OCI-LY7 (cell line): ENCODE measurements around the gene THSD7A. TPM values are rescaled to one million over a fixed set of nuclear protein-coding genes. Genes with fewer than 3 reads are reported as not detected.

ENCODE experiments used
- BruUV-seq: library from RNA; stranded (reverse); fragments of 400-500 nt; replicated peaks from 2 replicates; lab custom pipeline; 2021; lab: Mats Ljungman, UMichigan
- CTCF ChIA-PET: fragments of 300-600 bp; sonication (Branson Sonifier 250); formaldehyde crosslinking; loops from one replicate; lab custom pipeline; 2022; ENCODE audit warnings: antibody characterized with exemption; ENCODE audit not compliant: unreplicated experiment; lab: Charles Lee
- POLR2A ChIA-PET: fragments of 300-600 bp; sonication (Branson Sonifier 250); formaldehyde crosslinking; loops from one replicate; lab custom pipeline; 2022; ENCODE audit warnings: antibody characterized with exemption; lab: Charles Lee
- DNase-seq: peaks from one replicate; pipeline ENCODE4 v3.0.0-alpha.2; 2015; ENCODE audit warnings: low spot score
- H2AFZ ChIP-seq: fragments of 200-600 bp; sonication (generic), shearing (Covaris generic); 2 replicates; pipeline ENCODE4 v1.6.1; 2014; ENCODE audit warnings: mild to moderate bottlenecking, antibody characterized with exemption, low read length, moderate library complexity
- H3K27ac ChIP-seq: fragments of 200-600 bp; sonication (generic); 2 replicates; pipeline ENCODE4 v1.5.1; 2014; ENCODE audit warnings: mixed run types, low read depth, mild to moderate bottlenecking, moderate library complexity, low read length, inconsistent platforms; ENCODE audit not compliant: poor library complexity, severe bottlenecking
- H3K36me3 ChIP-seq: fragments of 200-600 bp; sonication (generic); 2 replicates; pipeline ENCODE4 v1.6.1; 2014; ENCODE audit warnings: mild to moderate bottlenecking, antibody characterized with exemption, low read length, moderate library complexity, mixed read lengths; ENCODE audit not compliant: insufficient read depth
- H3K4me1 ChIP-seq: fragments of 200-600 bp; sonication (generic); 2 replicates; pipeline ENCODE4 v1.5.1; 2014; ENCODE audit warnings: mild to moderate bottlenecking, low read length; ENCODE audit not compliant: insufficient read depth, poor library complexity, severe bottlenecking
- H3K4me2 ChIP-seq: fragments of 200-600 bp; sonication (generic); 2 replicates; pipeline ENCODE4 v1.6.1; 2014; ENCODE audit warnings: mild to moderate bottlenecking, low read length
- H3K4me3 ChIP-seq: fragments of 200-600 bp; sonication (generic); 2 replicates; pipeline ENCODE4 v1.5.1; 2014; ENCODE audit warnings: mild to moderate bottlenecking, low read depth, low read length; ENCODE audit not compliant: poor library complexity, severe bottlenecking
- H3K79me2 ChIP-seq: fragments of 200-600 bp; sonication (generic); 2 replicates; pipeline ENCODE4 v1.6.1; 2016; ENCODE audit warnings: low read depth, mild to moderate bottlenecking, low read length, moderate library complexity, mixed read lengths; ENCODE audit not compliant: insufficient read depth
- H3K9me2 ChIP-seq: fragments of 200-600 bp; sonication (generic); 2 replicates; pipeline ENCODE4 v1.6.1; 2016; ENCODE audit warnings: mild to moderate bottlenecking, low read length, mixed read lengths; ENCODE audit not compliant: insufficient read depth
- H3K9me3 ChIP-seq: fragments of 200-600 bp; sonication (generic); 2 replicates; pipeline ENCODE4 v1.6.1; 2014; ENCODE audit warnings: mild to moderate bottlenecking, mixed run types, low read length, mixed read lengths
- H4K20me1 ChIP-seq: fragments of 200-600 bp; sonication (generic); 2 replicates; pipeline ENCODE4 v1.6.1; 2014; ENCODE audit warnings: mild to moderate bottlenecking, antibody characterized with exemption, low read length, moderate library complexity, mixed read lengths; ENCODE audit not compliant: insufficient read depth
- CTCF ChIP-seq: fragments of 200-600 bp; sonication (generic); conservative IDR thresholded peaks from 2 replicates; pipeline ENCODE4 v1.5.1; 2014; ENCODE audit warnings: mild to moderate bottlenecking, antibody characterized with exemption, low read length, moderate library complexity, mixed read lengths
- EZH2phosphoT487 ChIP-seq: fragments of 200-600 bp; sonication (generic); IDR thresholded peaks from 2 replicates; pipeline ENCODE4 v1.6.1; 2018; ENCODE audit warnings: low read depth, borderline replicate concordance, mild to moderate bottlenecking, mixed run types, antibody characterized with exemption, low read length, moderate library complexity, mixed read lengths
- intact Hi-C: fragments of 100-400 bp; cut with micrococcal nuclease; formaldehyde crosslinking; loops from one replicate; pipeline ENCODE4 v1.10.0; 2022; ENCODE audit not compliant: unreplicated experiment
- total RNA-seq, 2 experiments: library from RNA; depleted of rRNA in 1 of 2; stranded (reverse); fragments of >200 nt in 1 of 2; shearing (Covaris generic) in 1 of 2; gene quantifications; 2 replicates each; pipeline ENCODE4 v1.2.3, GENCODE V29; 2014 to 2022

The THSD7A gene
- total RNA-seq, 2 experiments from 2014 or later = 0.13 TPM; not detected in 1

GRCh38 chr7:11492307-11492706 lies 339.7 kb downstream of the THSD7A start:
- BruUV-seq = no TSS peak
- H4K20me1 ChIP-seq = no peaks in the 10 kb centered on the region
- H3K36me3 ChIP-seq = no peaks in the 10 kb centered on the region
- intact Hi-C loops = no loop called here
- H3K4me2 ChIP-seq = no peak overlapping the region
- ChIA-PET CTCF (no interaction called here), POLR2A (interaction anchor here (1.0 kb wide), 1 partner anchor 11 kb away, joined by 3 read pairs; no protein-coding TSS in a partner anchor)
- no peaks in the 10 kb centered on the region for H3K79me2 ChIP-seq
- H3K4me1 ChIP-seq = no peaks in the 10 kb centered on the region
- no peaks in the 10 kb centered on the region for H3K9me2 ChIP-seq
- no peak for DNase-seq
- no peak overlapping the region for H3K4me3 ChIP-seq
- no peak overlapping the region for H3K27ac ChIP-seq
- no peaks in the 10 kb centered on the region for H3K9me3 ChIP-seq
- no peak overlapping the region for H2AFZ ChIP-seq
- no peak for TF ChIP-seq CTCF
- no peak for TF ChIP-seq EZH2phosphoT487

GRCh38 chr7:11491811-11492210 lies 340.2 kb downstream of the THSD7A start:
- intact Hi-C loops = no loop called here
- H3K79me2 ChIP-seq = no peaks in the 10 kb centered on the region
- BruUV-seq = no TSS peak
- POLR2A ChIA-PET = interaction anchor here (0.6 kb wide), 1 partner anchor 1545 kb away, joined by 3 read pairs; no protein-coding TSS in a partner anchor
- H3K9me3 ChIP-seq = no peaks in the 10 kb centered on the region
- no peaks in the 10 kb centered on the region for H3K36me3 ChIP-seq
- no peak overlapping the region for H3K27ac ChIP-seq
- H3K4me1 ChIP-seq = no peaks in the 10 kb centered on the region
- H2AFZ ChIP-seq = no peak overlapping the region
- no peaks in the 10 kb centered on the region for H3K9me2 ChIP-seq
- CTCF ChIA-PET = no interaction called here
- no peak for TF ChIP-seq CTCF
- TF ChIP-seq EZH2phosphoT487 = no peak
- no peak overlapping the region for H3K4me3 ChIP-seq
- no peak for DNase-seq
- H3K4me2 ChIP-seq = no peak overlapping the region
- no peaks in the 10 kb centered on the region for H4K20me1 ChIP-seq

- Histone ChIP-seq H3K36me3 (no peaks in the 10 kb centered on the region), H3K4me1 (no peaks in the 10 kb centered on the region), H3K9me3 (no peaks in the 10 kb centered on the region), H2AFZ (no peak overlapping the region), H3K9me2 (no peaks in the 10 kb centered on the region), H3K27ac (no peak overlapping the region), H3K4me3 (no peak overlapping the region), H3K79me2 (no peaks in the 10 kb centered on the region), H4K20me1 (no peaks in the 10 kb centered on the region), H3K4me2 (no peak overlapping the region)
- no peak for TF ChIP-seq CTCF
- no peak for TF ChIP-seq EZH2phosphoT487
- no peak for DNase-seq
- POLR2A ChIA-PET = no interaction called here
- no TSS peak for BruUV-seq
- CTCF ChIA-PET = no interaction called here
- intact Hi-C loops = no loop called here
Observed at GRCh38 chr7:11489280-11489679, 342.7 kb downstream of the THSD7A start.
